DOHH2 (cell line): Measurements from ENCODE around the gene HLA-A.

Experiments used
- H3F3A ChIP-seq: fragments of 200-600 bp; sonication (generic), shearing (Covaris generic); 2 replicates; pipeline ENCODE4 v1.6.0; 2016; ENCODE audit warnings: antibody characterized with exemption, mild to moderate bottlenecking; ENCODE audit not compliant: control insufficient read depth, insufficient read depth
- H3K27ac ChIP-seq: fragments of 200-600 bp; sonication (generic); 2 replicates; pipeline ENCODE4 v1.5.1; 2014; ENCODE audit warnings: low read depth, mild to moderate bottlenecking, low read length, moderate library complexity
- H3K27me3 ChIP-seq: fragments of 200-600 bp; sonication (generic); 2 replicates; pipeline ENCODE4 v1.6.1; 2014; ENCODE audit warnings: mild to moderate bottlenecking, low read length, mixed read lengths; ENCODE audit not compliant: control insufficient read depth
- H3K36me3 ChIP-seq: fragments of 200-600 bp; sonication (generic); 2 replicates; pipeline ENCODE4 v1.6.1; 2014; ENCODE audit warnings: mild to moderate bottlenecking, low read length, moderate library complexity, mixed read lengths; ENCODE audit not compliant: control insufficient read depth
- H3K4me1 ChIP-seq: fragments of 200-600 bp; sonication (generic); 2 replicates; pipeline ENCODE4 v1.6.1; 2014; ENCODE audit warnings: mild to moderate bottlenecking, low read length, mixed read lengths; ENCODE audit not compliant: control insufficient read depth
- H3K4me2 ChIP-seq: fragments of 200-600 bp; sonication (generic); 2 replicates; pipeline ENCODE4 v1.6.0; 2014; ENCODE audit warnings: mild to moderate bottlenecking, low read length, moderate library complexity
- H3K4me3 ChIP-seq: fragments of 200-600 bp; sonication (generic); 2 replicates; pipeline ENCODE4 v1.5.1; 2014; ENCODE audit warnings: mild to moderate bottlenecking, low read length, mixed read lengths
- H3K79me2 ChIP-seq: fragments of 200-600 bp; sonication (generic); 2 replicates; pipeline ENCODE4 v1.6.1; 2014; ENCODE audit warnings: mild to moderate bottlenecking, low read length, mixed read lengths; ENCODE audit not compliant: control insufficient read depth
- H3K9me2 ChIP-seq: fragments of 200-600 bp; sonication (generic); replicated peaks from 2 replicates; pipeline ENCODE4 v1.6.1; 2014; ENCODE audit warnings: mild to moderate bottlenecking, low read length, mixed read lengths; ENCODE audit not compliant: control insufficient read depth
- H3K9me3 ChIP-seq: fragments of 200-600 bp; sonication (generic); 2 replicates; pipeline ENCODE4 v1.6.1; 2014; ENCODE audit warnings: antibody characterized with exemption, low read length, mixed read lengths; ENCODE audit not compliant: control insufficient read depth, insufficient read depth
- H4K20me1 ChIP-seq: fragments of 200-600 bp; sonication (generic); 2 replicates; pipeline ENCODE4 v1.6.0; 2014; ENCODE audit warnings: low read depth, mild to moderate bottlenecking, antibody characterized with exemption, low read length, moderate library complexity; ENCODE audit not compliant: control insufficient read depth, insufficient read depth
- CTCF ChIP-seq: fragments of 200-600 bp; sonication (generic); IDR thresholded peaks from one replicate; pipeline ENCODE4 v1.5.1; 2014; ENCODE audit warnings: antibody characterized with exemption, mild to moderate bottlenecking, low read depth, low read length; ENCODE audit not compliant: poor library complexity, severe bottlenecking
- EZH2phosphoT487 ChIP-seq: fragments of 200-600 bp; sonication (generic); IDR thresholded peaks from 2 replicates; pipeline ENCODE4 v1.6.1; 2017; ENCODE audit warnings: borderline replicate concordance, mild to moderate bottlenecking, antibody characterized with exemption, low read length, moderate library complexity, mixed read lengths

The HLA-A gene

GRCh38 chr6:29905286-29905685 lies 37.0 kb upstream of the HLA-A start:
- Histone ChIP-seq H4K20me1 (no peaks in the 10 kb centered on the region), H3K79me2 (no peaks in the 10 kb centered on the region), H3K27ac (no peak overlapping the region), H3K4me2 (no peak overlapping the region), H3K27me3 (peaks cover 10% of the 10 kb centered on the region; the same call in 1 of the 2 replicates), H3K4me1 (no peaks in the 10 kb centered on the region), H3K36me3 (no peaks in the 10 kb centered on the region), H3K4me3 (no peak overlapping the region), H3K9me3 (no peaks in the 10 kb centered on the region), H3F3A (no peaks in the 10 kb centered on the region), H3K9me2 (no peaks in the 10 kb centered on the region)
- TF ChIP-seq EZH2phosphoT487 = no peak
- TF ChIP-seq CTCF = no peak

- H3K79me2 ChIP-seq = no peaks in the 10 kb centered on the region
- TF ChIP-seq CTCF (no peak), EZH2phosphoT487 (no peak)
- no peak overlapping the region for H3K4me2 ChIP-seq
- no peaks in the 10 kb centered on the region for H3K4me1 ChIP-seq
- H3K27me3 ChIP-seq = peaks cover 6% of the 10 kb centered on the region
- H3K9me2 ChIP-seq = no peaks in the 10 kb centered on the region
- no peaks in the 10 kb centered on the region for H3K9me3 ChIP-seq
- H3F3A ChIP-seq = no peaks in the 10 kb centered on the region
- no peaks in the 10 kb centered on the region for H4K20me1 ChIP-seq
- no peak overlapping the region for H3K27ac ChIP-seq
- H3K36me3 ChIP-seq = no peaks in the 10 kb centered on the region
- no peak overlapping the region for H3K4me3 ChIP-seq
Observed at GRCh38 chr6:29907637-29908340, 34.5 kb upstream of the HLA-A start.

GRCh38 chr6:29908341-29908662 lies 34.0 kb upstream of the HLA-A start:
- Histone ChIP-seq H3K9me3 (no peaks in the 10 kb centered on the region), H3K9me2 (no peaks in the 10 kb centered on the region), H3K4me3 (no peak overlapping the region), H3K27ac (no peak overlapping the region), H3F3A (no peaks in the 10 kb centered on the region), H3K79me2 (no peaks in the 10 kb centered on the region), H4K20me1 (no peaks in the 10 kb centered on the region), H3K36me3 (no peaks in the 10 kb centered on the region), H3K4me2 (no peak overlapping the region), H3K4me1 (no peaks in the 10 kb centered on the region), H3K27me3 (peaks cover 10% of the 10 kb centered on the region)
- TF ChIP-seq CTCF (no peak), EZH2phosphoT487 (no peak)

GRCh38 chr6:29908710-29909109 lies 33.6 kb upstream of the HLA-A start:
- H3F3A ChIP-seq = no peaks in the 10 kb centered on the region
- H3K27ac ChIP-seq = no peak overlapping the region
- H3K4me3 ChIP-seq = no peak overlapping the region
- H3K27me3 ChIP-seq = peaks cover 13% of the 10 kb centered on the region
- H3K79me2 ChIP-seq = no peaks in the 10 kb centered on the region
- no peak overlapping the region for H3K4me2 ChIP-seq
- TF ChIP-seq CTCF (no peak), EZH2phosphoT487 (no peak)
- H4K20me1 ChIP-seq = no peaks in the 10 kb centered on the region
- H3K4me1 ChIP-seq = no peaks in the 10 kb centered on the region
- H3K36me3 ChIP-seq = no peaks in the 10 kb centered on the region
- no peaks in the 10 kb centered on the region for H3K9me3 ChIP-seq
- no peaks in the 10 kb centered on the region for H3K9me2 ChIP-seq
